Gastroesophageal sphincter (tissue), 4 donors: ENCODE data around the gene RBM47. TPM values are rescaled to one million over a fixed set of nuclear protein-coding genes. Genes with fewer than 3 reads are reported as not detected.

ENCODE experiments used
- ATAC-seq: fragments of 150-250 bp; one replicate; pipeline ENCODE4 v1.9.1; 2016; ENCODE audit warnings: mild to moderate bottlenecking, moderate library complexity
- H3K27ac ChIP-seq, 4 donors: fragments of 200-600 bp; sonication (generic) in 3 of 4; 1 replicate in 3 of 4; 2 replicates in 1 of 4; pipeline ENCODE4 v1.5.1; 2016 to 2019
- H3K27me3 ChIP-seq: fragments of 200-600 bp; sonication (generic); one replicate; pipeline ENCODE4 v1.5.1; 2019
- H3K36me3 ChIP-seq, 2 donors: fragments of 200-600 bp; sonication (generic); one replicate each; pipeline ENCODE4 v1.5.1; 2019; ENCODE audit warnings: control low read depth in 1 of 2
- H3K4me1 ChIP-seq, 3 donors: fragments of 200-600 bp; sonication (generic); 1 replicate in 2 of 3; 2 replicates in 1 of 3; pipeline ENCODE4 v1.5.1; 2016 to 2019; ENCODE audit warnings: control low read depth in 2 of 3
- H3K4me3 ChIP-seq, 2 donors: fragments of 200-600 bp; sonication (generic); one replicate each; pipeline ENCODE4 v1.5.1; 2019; ENCODE audit warnings: mild to moderate bottlenecking in 1 of 2, moderate library complexity in 1 of 2
- H3K9me3 ChIP-seq, 3 donors: fragments of 200-600 bp; sonication (generic); one replicate each; pipeline ENCODE4 v1.5.1; 2017 to 2019; ENCODE audit warnings: control low read depth in 2 of 3
- CTCF ChIP-seq, 4 experiments: fragments of 200-600 bp in 2 of 4; fragments of 450-650 bp in 2 of 4; sonication (generic) in 1 of 4; IDR thresholded peaks; one replicate each; pipeline ENCODE4 v1.5.1; 2017 to 2019; ENCODE audit warnings: antibody characterized with exemption in 4 of 4, mild to moderate bottlenecking in 2 of 4, moderate library complexity in 2 of 4
- EP300 ChIP-seq: sonication (generic); formaldehyde crosslinking; IDR thresholded peaks from one replicate; pipeline ENCODE4 v1.6.1; 2017; ENCODE audit warnings: antibody characterized with exemption, mild to moderate bottlenecking
- POLR2A ChIP-seq, 2 donors: fragments of 450-650 bp; IDR thresholded peaks; one replicate each; pipeline ENCODE4 v1.6.1; 2017; ENCODE audit warnings: antibody characterized with exemption in 2 of 2, mild to moderate bottlenecking in 2 of 2, moderate library complexity in 1 of 2
- POLR2AphosphoS5 ChIP-seq: sonication (generic); formaldehyde crosslinking; IDR thresholded peaks from one replicate; pipeline ENCODE4 v1.6.1; 2017; ENCODE audit warnings: antibody characterized with exemption
- WGBS, 2 donors: methylation state at CpG; one replicate each; pipeline ENCODE4 v1.1.5; 2018; ENCODE audit warnings: low coverage in 1 of 2; 5-methylcytosine and 5-hydroxymethylcytosine counted together
- total RNA-seq, 4 donors: library from RNA; depleted of rRNA; stranded (reverse); fragments of >200 nt; gene quantifications; one replicate each; pipeline ENCODE4 v1.1.0, GENCODE V29; 2016

The RBM47 gene
- total RNA-seq, 4 donors from 2014 or later = 9.1 to 36.9 (median 26.4) TPM

DNA sequence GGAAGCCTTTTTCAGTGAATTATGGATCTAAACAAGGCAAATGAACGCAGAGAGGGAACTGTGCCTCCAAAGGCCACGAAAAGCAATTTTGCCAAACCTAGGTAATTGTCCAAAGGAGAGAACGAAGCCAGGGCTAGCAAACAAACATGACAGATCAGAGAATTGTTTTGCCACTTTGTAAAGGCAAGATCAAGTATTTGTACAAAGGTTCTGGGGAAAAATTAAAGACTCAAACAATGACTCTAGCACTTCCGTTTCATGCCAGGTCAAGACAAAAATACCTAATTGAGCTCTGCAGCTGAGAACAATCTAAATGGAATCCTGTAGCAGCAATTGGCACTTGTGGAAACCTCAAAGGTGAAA is 8.5 kb downstream of the RBM47 start:
- no peaks in the 10 kb centered on the region for H3K36me3 ChIP-seq
- H3K27ac ChIP-seq = peak overlapping the region in 1 of 4 donors; percentile 10
- no peaks in the 10 kb centered on the region for H3K4me1 ChIP-seq
- no peaks in the 10 kb centered on the region for H3K9me3 ChIP-seq
- no peak for ATAC-seq
- TF ChIP-seq POLR2AphosphoS5 (no peak), POLR2A (IDR thresholded peaks at IDR 0.05) (no peak), CTCF (IDR thresholded peaks at IDR 0.05) (no peak), EP300 (no peak)
- WGBS, 2 donors = 56 to 68% methylated on average over 4 of the region's 4 CpGs
- no peak overlapping the region for H3K4me3 ChIP-seq
- peaks cover 29% of the 10 kb centered on the region for H3K27me3 ChIP-seq

DNA sequence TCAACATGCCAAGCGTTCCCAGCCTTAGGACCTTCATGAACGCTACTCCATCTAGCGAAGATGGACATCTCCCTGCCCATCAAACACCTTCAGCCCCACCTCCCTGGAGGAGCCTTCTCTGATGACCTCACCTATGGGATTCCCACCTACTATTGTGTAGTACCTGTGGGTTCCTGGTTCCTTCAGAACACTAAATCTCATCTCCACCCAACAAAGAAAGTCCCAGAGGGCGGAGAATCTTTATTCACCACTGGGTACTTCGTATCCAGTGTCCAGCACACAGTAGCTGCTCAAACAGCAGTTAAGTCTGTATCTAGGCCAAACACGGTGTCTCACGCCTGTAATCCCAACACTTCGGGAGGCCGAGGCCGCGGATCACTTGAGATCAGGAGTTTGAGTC is 10.1 kb downstream of the RBM47 start:
- Histone ChIP-seq H3K27me3 (peaks cover 21% of the 10 kb centered on the region), H3K4me3 (no peak overlapping the region), H3K27ac (no peak overlapping the region), H3K9me3 (no peaks in the 10 kb centered on the region), H3K4me1 (no peaks in the 10 kb centered on the region), H3K36me3 (no peaks in the 10 kb centered on the region)
- 70 to 100% methylated on average over 2 to 4 of the region's 11 CpGs for WGBS, 2 donors
- TF ChIP-seq POLR2A (IDR thresholded peaks at IDR 0.05) = no peak
- TF ChIP-seq EP300 = no peak
- no peak for TF ChIP-seq POLR2AphosphoS5
- TF ChIP-seq CTCF (IDR thresholded peaks at IDR 0.05) = no peak
- ATAC-seq = no peak

GRCh38 chr4:40617872-40618271 is 11.8 kb downstream of the RBM47 start:
- H3K27me3 ChIP-seq = peaks cover 4% of the 10 kb centered on the region
- TF ChIP-seq POLR2AphosphoS5 (no peak), CTCF (IDR thresholded peaks at IDR 0.05) (no peak), POLR2A (IDR thresholded peaks at IDR 0.05) (no peak), EP300 (no peak)

GRCh38 chr4:40614031-40614430 is 15.6 kb downstream of the RBM47 start:
- no peaks in the 10 kb centered on the region for H3K4me1 ChIP-seq
- no peak overlapping the region for H3K4me3 ChIP-seq
- no peaks in the 10 kb centered on the region for H3K27me3 ChIP-seq
- no peak overlapping the region for H3K27ac ChIP-seq
- no peak for ATAC-seq
- H3K9me3 ChIP-seq = no peaks in the 10 kb centered on the region
- WGBS, 2 donors = 70 to 86% methylated on average over 1 to 2 of the region's 2 CpGs
- TF ChIP-seq POLR2A (IDR thresholded peaks at IDR 0.05) = no peak
- TF ChIP-seq CTCF (IDR thresholded peaks at IDR 0.05) = no peak
- TF ChIP-seq EP300 = no peak
- H3K36me3 ChIP-seq = no peaks in the 10 kb centered on the region

More at GRCh38 chr4:40617872-40618271, 11.8 kb downstream of the RBM47 start:
- no peak for ATAC-seq
- H3K4me3 ChIP-seq = no peak overlapping the region
- no peaks in the 10 kb centered on the region for H3K36me3 ChIP-seq
- no peak overlapping the region for H3K27ac ChIP-seq
- H3K4me1 ChIP-seq = no peaks in the 10 kb centered on the region
- 81 to 86% methylated on average over 2 of the region's 2 CpGs for WGBS, 2 donors
- no peaks in the 10 kb centered on the region for H3K9me3 ChIP-seq

GRCh38 chr4:40613456-40613855 is 16.2 kb downstream of the RBM47 start:
- TF ChIP-seq CTCF (IDR thresholded peaks at IDR 0.05) (no peak), POLR2A (IDR thresholded peaks at IDR 0.05) (no peak), POLR2AphosphoS5 (no peak), EP300 (no peak)
- H3K36me3 ChIP-seq = no peaks in the 10 kb centered on the region
- H3K4me1 ChIP-seq = no peaks in the 10 kb centered on the region
- H3K9me3 ChIP-seq = no peaks in the 10 kb centered on the region
- WGBS, 2 donors = 45 to 56% methylated on average over 1 of the region's 1 CpG
- H3K27ac ChIP-seq = no peak overlapping the region
- ATAC-seq = no peak
- no peaks in the 10 kb centered on the region for H3K27me3 ChIP-seq
- H3K4me3 ChIP-seq = no peak overlapping the region
